K562 (cell line): ENCODE measurements around the gene CHST1. TPM values are rescaled to one million over a fixed set of nuclear protein-coding genes. Genes with fewer than 3 reads are reported as not detected.

ENCODE experiments used
- ATAC-seq: fragments of 200-7000 bp; cut with Tn5 transposase; 3 replicates; pipeline ENCODE4 v1.9.1; 2020; ENCODE audit warnings: moderate library complexity
- BruUV-seq: library from RNA; stranded (reverse); fragments of 400-500 nt; replicated peaks from 2 replicates; lab custom pipeline; 2021; lab: Mats Ljungman, UMichigan
- CTCF ChIA-PET: fragments of 300-600 bp; formaldehyde crosslinking; extraction: SDS; loops from one replicate; lab custom pipeline; 2021; ENCODE audit warnings: low intra/inter-chr PET ratio; lab: Yijun Ruan, JAX
- POLR2A ChIA-PET: fragments of 300-600, 350-650 bp; sonication (Branson Sonifier 250); formaldehyde crosslinking; extraction: SDS; loops from one replicate; lab custom pipeline; 2021; ENCODE audit warnings: antibody characterized with exemption, inconsistent platforms; lab: Yijun Ruan, JAX
- DNase-seq, 4 experiments: peaks; one replicate each; pipeline versions ENCODE4 v3.0.0 to v3.0.0-alpha.2; 2011 to 2018; ENCODE audit warnings: low spot score in 3 of 4, mixed read lengths in 3 of 4; ENCODE audit errors: extremely low read depth in 1 of 4
- FAIRE-seq: peaks from 2 replicates; lab custom pipeline; 2011; peaks lifted over from hg19 to GRCh38; lab: Jason Lieb, UNC
- H2AFZ ChIP-seq: 2 replicates; pipeline ENCODE4 v1.6.0; 2011; ENCODE audit warnings: low read depth, low read length, control low read depth, inconsistent platforms
- H3K27ac ChIP-seq: fragments of 200-600 bp; 3 replicates; pipeline ENCODE4 v1.8.0; 2011; ENCODE audit warnings: low read depth, mild to moderate bottlenecking, control low read depth, inconsistent platforms, low read length, moderate library complexity, mixed read lengths; ENCODE audit errors: extremely low read depth
- H3K27me3 ChIP-seq, 2 experiments: fragments of 300-600 bp in 1 of 2; 2 replicates in 1 of 2; 3 replicates in 1 of 2; pipeline versions ENCODE4 v1.6.0 to v1.8.0; 2011; ENCODE audit warnings: inconsistent platforms in 2 of 2, low read length in 2 of 2, mild to moderate bottlenecking in 1 of 2, mixed read lengths in 1 of 2, moderate library complexity in 1 of 2; ENCODE audit not compliant: control insufficient read depth in 2 of 2, insufficient read depth in 2 of 2
- H3K36me3 ChIP-seq: fragments of 300-600 bp; 3 replicates; pipeline ENCODE4 v1.8.0; 2011; ENCODE audit warnings: mild to moderate bottlenecking, low read length, inconsistent platforms; ENCODE audit not compliant: control insufficient read depth, insufficient read depth
- H3K4me1 ChIP-seq, 2 experiments: fragments of 200-600 bp in 1 of 2; replicated peaks in 1 of 2; 2 replicates in 1 of 2; 3 replicates in 1 of 2; pipeline versions ENCODE4 v1.5.1 to v1.8.0; 2011; ENCODE audit warnings: inconsistent platforms in 2 of 2, low read length in 2 of 2, mild to moderate bottlenecking in 1 of 2, mixed read lengths in 1 of 2, moderate library complexity in 1 of 2; ENCODE audit not compliant: control insufficient read depth in 2 of 2, insufficient read depth in 2 of 2
- H3K4me2 ChIP-seq: 2 replicates; pipeline ENCODE4 v1.6.1; 2011; ENCODE audit warnings: low read length, control low read depth, inconsistent platforms, mixed read lengths; ENCODE audit not compliant: insufficient read depth
- H3K4me3 ChIP-seq: fragments of 200-600 bp; sonication (generic), shearing (Covaris generic); 2 replicates; pipeline ENCODE4 v1.5.1; 2016; ENCODE audit warnings: control low read depth, inconsistent platforms
- H3K79me2 ChIP-seq: fragments of 200-600 bp; 3 replicates; pipeline ENCODE4 v1.8.0; 2011; ENCODE audit warnings: low read length, inconsistent platforms; ENCODE audit not compliant: control insufficient read depth, insufficient read depth
- H3K9ac ChIP-seq, 2 experiments: 2 replicates each; pipeline versions ENCODE4 v1.6.0 to v1.6.1; 2011; ENCODE audit warnings: low read depth in 2 of 2, low read length in 2 of 2, control low read depth in 1 of 2, inconsistent platforms in 1 of 2, mild to moderate bottlenecking in 1 of 2, mixed read lengths in 1 of 2; ENCODE audit not compliant: insufficient read depth in 1 of 2
- H3K9me1 ChIP-seq: one replicate; pipeline ENCODE4 v1.6.0; 2011; ENCODE audit warnings: inconsistent platforms, mild to moderate bottlenecking, low read length, moderate library complexity; ENCODE audit not compliant: control insufficient read depth, insufficient read depth
- H3K9me3 ChIP-seq: replicated peaks from 2 replicates; pipeline ENCODE4 v1.5.1; 2011; ENCODE audit warnings: low read depth, low read length, inconsistent platforms; ENCODE audit not compliant: control insufficient read depth, insufficient read depth
- H4K20me1 ChIP-seq: replicated peaks from 2 replicates; pipeline ENCODE4 v1.6.1; 2011; ENCODE audit warnings: low read length, inconsistent platforms, mixed read lengths; ENCODE audit not compliant: control insufficient read depth, insufficient read depth
- ILK ChIP-seq: fragments of 450-650 bp; IDR thresholded peaks from 2 replicates; pipeline ENCODE4 v1.6.1; 2016; ENCODE audit warnings: missing genetic modification characterization, low read depth, mild to moderate bottlenecking, missing compliant biosample characterization, moderate library complexity, borderline replicate concordance
- STAT6 ChIP-seq: sonication (generic); formaldehyde crosslinking; IDR thresholded peaks from 2 replicates; pipeline ENCODE4 v1.8.1; 2023; ENCODE audit warnings: mild to moderate bottlenecking, missing genetic modification reagents
- WGBS: fragments of 100-300 bp; shearing (Covaris generic); methylation state at CpG from one replicate; pipeline ENCODE4 v1.1.6; 2016; ENCODE audit warnings: low coverage, mixed read lengths; ENCODE audit not compliant: insufficient coverage; ENCODE audit errors: missing lambda C conversion rate; 5-methylcytosine and 5-hydroxymethylcytosine counted together
- in situ Hi-C: fragments of 300-500 bp; cut with MboI; formaldehyde crosslinking; loops from 4 replicates; pipeline ENCODE4 v1.15.0; 2018; ENCODE audit warnings: inconsistent platforms, mixed read lengths
- intact Hi-C: fragments of 100-400 bp; cut with micrococcal nuclease; formaldehyde crosslinking; loops from 2 replicates; pipeline ENCODE4 v1.14.2; 2022
- polyA plus RNA-seq, 8 experiments: library from polyadenylated mRNA; depleted of rRNA in 4 of 8; stranded (reverse) in 5 of 8; unstranded in 3 of 8; fragments of >200 nt; fragmentation: Nextera tagmentation in 2 of 8; fragmentation: Illumina TruSeq in 1 of 8; extraction: Ambion mirVana in 2 of 8; extraction: Trizol in 1 of 8; gene quantifications; 2 replicates each; pipeline versions ENCODE4 v1.2.1 to v1.2.3, GENCODE V29; 2011 to 2014; ENCODE audit warnings: inconsistent platforms in 1 of 8, missing spikeins in 1 of 8
- total RNA-seq, 7 experiments: library from RNA; depleted of rRNA in 6 of 7; stranded (reverse); fragments of >200 nt in 6 of 7; fragmentation: Illumina TruSeq in 2 of 7; extraction: Trizol in 2 of 7; gene quantifications; 2 replicates each; pipeline versions ENCODE4 v1.2.1 to v1.2.3, GENCODE V29; 2011 to 2021; ENCODE audit warnings: low replicate concordance in 1 of 7

Gene CHST1
- total and polyA plus RNA-seq, 9 of the 15 experiments (the other 6 are each of a cell fraction or from before 2014, with no cell fraction given), result 0.04 to 0.32 (median 0.18) TPM; not detected in 4

DNA sequence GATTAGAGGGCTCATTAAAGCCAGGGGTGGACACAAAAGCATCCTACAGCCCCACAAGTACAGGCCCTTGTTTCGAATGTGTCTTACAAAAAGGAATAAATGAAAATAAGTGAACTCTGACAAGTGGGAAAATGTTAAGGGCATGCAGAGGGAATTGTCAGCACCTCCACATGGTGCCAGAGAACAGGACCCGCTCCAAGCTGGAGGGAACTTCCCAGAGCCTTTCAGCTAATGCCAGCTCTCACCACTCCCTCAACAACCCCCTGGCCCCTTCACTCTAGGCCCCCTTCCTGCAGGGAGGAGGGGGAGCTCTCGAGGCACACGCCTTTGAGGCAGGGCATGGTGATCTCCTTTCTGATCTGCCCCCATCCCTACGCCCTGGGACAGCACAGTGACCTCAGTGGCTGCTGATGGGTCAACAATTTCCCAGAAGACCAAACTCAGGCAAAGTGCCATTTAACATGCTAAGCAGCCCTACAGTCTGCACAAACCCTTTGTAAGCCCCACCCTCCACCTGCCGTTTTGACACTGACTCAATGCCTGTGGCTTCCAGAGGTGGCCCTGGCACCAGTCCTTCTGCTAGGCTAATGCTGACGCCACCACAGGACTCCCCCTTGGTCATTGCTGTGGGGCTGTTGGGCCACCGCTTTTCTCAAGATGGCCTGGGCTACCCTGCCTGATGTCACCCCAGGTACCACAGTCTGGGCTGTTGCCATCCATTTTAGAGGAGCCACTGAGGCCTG is 12.5 kb upstream of the CHST1 start (continued):
- no peak for TF ChIP-seq ILK (tag)

DNA sequence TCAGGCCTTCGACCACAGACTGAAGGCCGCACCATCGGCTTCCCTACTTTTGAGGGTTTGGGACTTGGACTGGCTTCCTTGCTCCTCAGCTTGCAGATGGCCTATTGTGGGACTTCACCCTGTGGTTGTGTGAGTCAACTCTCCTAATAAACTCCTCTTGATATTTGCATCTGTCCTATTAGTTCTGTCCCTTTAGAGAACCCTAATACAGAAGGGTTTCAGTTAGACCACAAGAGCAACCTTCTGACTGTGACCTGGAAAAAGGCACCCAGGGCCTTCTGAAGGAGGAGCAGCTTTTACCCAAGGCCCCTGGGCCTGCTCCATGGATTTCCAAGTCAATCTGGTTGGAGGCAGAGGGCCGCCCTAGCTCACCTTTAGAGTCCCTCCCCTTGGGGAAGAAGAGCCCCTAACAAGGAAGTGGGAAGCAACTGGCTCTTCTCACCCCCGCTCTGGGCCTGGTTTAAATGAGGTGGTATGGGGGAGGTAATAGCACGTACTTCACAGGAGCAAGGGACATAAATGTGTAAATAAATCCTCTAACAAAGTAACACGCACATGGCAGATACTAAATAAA is 11.2 kb upstream of the CHST1 start:
- CTCF ChIA-PET, result no interaction called here
- no peaks in the 10 kb centered on the region for H4K20me1 ChIP-seq
- TF ChIP-seq STAT6 (CRISPR knock-in tag), result no peak
- no peak overlapping the region for H3K9ac ChIP-seq
- ATAC-seq, result no peak
- H3K4me1 ChIP-seq, result no peaks in the 10 kb centered on the region
- H3K4me3 ChIP-seq, result no peak overlapping the region
- no peaks in the 10 kb centered on the region for H3K9me3 ChIP-seq
- no peak for DNase-seq
- in situ Hi-C loops (no loop called here), intact Hi-C loops (no loop called here)
- no peak for FAIRE-seq
- 2% methylated on average over 7 of the region's 7 CpGs for WGBS
- BruUV-seq, result no TSS peak
- peaks cover 0 to 25% of the 10 kb centered on the region in 2 experiments; a peak in 2 of 5 replicates for H3K27me3 ChIP-seq
- no peaks in the 10 kb centered on the region for H3K36me3 ChIP-seq
- POLR2A ChIA-PET, result interaction anchor here (1.2 kb wide), 1 partner anchor 19 kb away, joined by 3 read pairs; no protein-coding TSS in a partner anchor
- no peak overlapping the region for H3K4me2 ChIP-seq
- H2AFZ ChIP-seq, result no peak overlapping the region
- no peaks in the 10 kb centered on the region for H3K9me1 ChIP-seq
- no peaks in the 10 kb centered on the region for H3K79me2 ChIP-seq
- H3K27ac ChIP-seq, result no peak overlapping the region
